ENCODE measurements around the gene SLCO4C1.

DNA sequence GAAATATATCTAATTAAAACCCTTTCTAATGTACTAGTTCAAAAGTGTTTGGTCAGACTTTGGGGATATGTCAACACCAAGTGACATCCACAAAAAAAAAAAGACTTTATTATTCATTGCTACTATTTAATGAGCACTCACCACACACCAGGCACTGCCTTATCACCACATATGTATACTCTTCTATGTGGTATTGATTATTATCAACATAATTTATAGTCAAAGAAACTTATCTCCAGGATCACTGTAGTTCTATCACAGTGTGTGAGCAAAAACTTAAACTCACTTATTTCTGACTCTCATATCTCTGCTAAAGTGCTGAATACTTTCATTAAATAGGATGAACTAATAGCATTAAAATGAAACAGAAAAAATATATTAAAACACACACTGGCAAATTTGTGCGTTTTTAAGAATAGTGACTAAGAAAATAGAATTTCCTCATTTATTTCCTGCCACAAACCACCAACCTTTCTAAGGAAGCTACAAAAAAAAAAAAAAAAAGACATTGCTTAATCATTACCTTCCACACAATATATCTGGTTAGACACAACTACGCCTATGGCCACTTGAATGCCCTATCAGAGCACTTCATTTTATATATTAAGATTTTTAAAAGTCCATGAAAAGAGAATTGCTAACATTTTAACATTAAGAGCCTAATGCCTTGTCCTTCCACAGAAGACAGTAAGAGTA, 12.8 kb downstream of the SLCO4C1 start:
- no peak for TF ChIP-seq POLR2A (IDR thresholded peaks at IDR 0.05)
- no peak for TF ChIP-seq CTCF (IDR thresholded peaks at IDR 0.05)
